HG02885 (cell line): ENCODE data around the gene STAB1.

Source experiments
- ATAC-seq: cut with Tn5 transposase; IDR thresholded peaks from one replicate; pipeline ENCODE4 v1.9.1; 2021; ENCODE audit warnings: mild to moderate bottlenecking; ENCODE audit not compliant: unreplicated experiment, poor library complexity

Gene STAB1

GRCh38 chr3:52494886-52495495 is at the start of gene STAB1:
Gene STAB1 (plus strand): TSS chr3:52495338. CDS start chr3:52495414, 76 bp downstream.
- ATAC-seq = no peak

GRCh38 chr3:52446042-52446441 is 49.1 kb upstream of the STAB1 start:
- no peak for ATAC-seq

GRCh38 chr3:52446631-52447511 is 48.3 kb upstream of the STAB1 start:
- ATAC-seq = peak; percentile 52

- ATAC-seq = no peak
Observed at GRCh38 chr3:52447512-52448355, 47.4 kb upstream of the STAB1 start.

- no peak for ATAC-seq
Observed at GRCh38 chr3:52450489-52451236, 44.5 kb upstream of the STAB1 start.

GRCh38 chr3:52451237-52452083 is 43.7 kb upstream of the STAB1 start:
- ATAC-seq = no peak

- ATAC-seq = no peak
Observed at GRCh38 chr3:52452126-52452525, 43.0 kb upstream of the STAB1 start.

GRCh38 chr3:52452570-52453221 is 42.4 kb upstream of the STAB1 start:
- ATAC-seq = no peak

GRCh38 chr3:52453496-52454249 is 41.5 kb upstream of the STAB1 start, which contains the start of gene TNNC1:
Gene TNNC1 (minus strand): TSS chr3:52454041. CDS start chr3:52454015, 26 bp downstream.
- ATAC-seq = no peak

- ATAC-seq = no peak
Observed at GRCh38 chr3:52454250-52454937, 40.7 kb upstream of the STAB1 start.

GRCh38 chr3:52454938-52455282 is 40.2 kb upstream of the STAB1 start:
- ATAC-seq = no peak

GRCh38 chr3:52455283-52456168 is 39.6 kb upstream of the STAB1 start, which contains the start of gene NISCH:
Gene NISCH (plus strand): TSS chr3:52455604. CDS start chr3:52455642, 38 bp downstream.
- peak; percentile 83 for ATAC-seq

GRCh38 chr3:52456169-52456799 is 38.9 kb upstream of the STAB1 start:
- ATAC-seq = no peak

GRCh38 chr3:52456800-52457183 is 38.3 kb upstream of the STAB1 start:
- no peak for ATAC-seq

- ATAC-seq = no peak
Observed at GRCh38 chr3:52458031-52458760, 36.9 kb upstream of the STAB1 start.
